ENCODE measurements around the gene MAP3K6.

MAP3K6 gene

DNA sequence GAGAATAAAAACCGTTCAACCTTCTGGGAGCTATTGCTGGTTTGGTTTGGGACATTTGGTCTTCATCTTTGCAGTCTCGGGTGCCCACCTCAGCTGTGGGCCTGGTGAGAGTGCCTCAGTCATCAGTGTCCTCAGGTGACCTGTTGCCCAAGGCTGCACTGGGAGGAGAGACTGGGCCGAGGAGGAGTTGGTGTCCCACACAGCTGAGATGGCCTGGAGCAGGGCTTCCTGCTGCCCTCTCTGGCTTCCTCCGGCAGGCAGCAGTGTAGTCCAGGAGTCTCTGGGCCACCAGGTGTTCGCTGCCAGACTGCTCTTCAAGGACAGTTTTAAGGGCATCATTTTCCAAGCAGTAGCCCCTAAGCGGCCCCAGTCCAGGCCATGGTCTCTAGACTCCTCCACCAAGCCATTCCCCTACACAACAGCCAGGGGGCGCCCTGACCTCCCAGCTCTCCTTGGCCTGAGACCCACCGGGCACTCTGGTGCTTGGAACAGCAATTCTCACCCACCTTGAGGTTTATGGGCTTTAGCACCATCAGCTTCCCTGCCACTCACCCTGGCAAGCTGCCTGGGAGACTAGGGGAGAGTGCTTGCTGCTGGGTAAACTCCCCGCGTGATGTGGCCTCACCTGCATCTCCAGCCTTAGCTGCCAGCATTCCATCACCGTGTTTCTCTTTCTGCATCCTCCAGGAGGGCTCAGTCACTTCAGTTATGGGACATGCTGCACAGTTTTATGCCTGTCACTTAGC is 34.1 kb downstream of the MAP3K6 start:
- DNase-seq, result peak; percentile 61

DNA sequence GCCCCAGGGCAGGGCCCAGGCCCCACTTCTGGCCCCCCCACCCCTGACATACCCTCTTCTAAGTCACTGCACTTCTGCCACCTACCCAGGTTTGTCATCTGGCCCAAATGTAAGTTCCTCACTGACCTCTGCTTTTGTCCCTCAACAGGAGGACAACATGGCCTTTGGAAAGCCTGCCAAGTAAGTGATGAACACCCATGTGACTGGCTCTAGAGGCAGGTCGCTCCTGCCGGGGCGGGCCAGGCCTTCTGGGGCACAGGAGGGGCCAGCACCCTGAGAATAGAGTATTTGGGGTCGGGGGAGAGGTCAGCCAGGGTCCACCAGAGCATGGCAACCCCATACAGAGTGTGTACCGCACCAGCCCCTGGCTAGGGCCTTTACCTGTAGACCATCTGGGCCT is 34.8 kb downstream of the MAP3K6 start:
- no peak for DNase-seq

DNA sequence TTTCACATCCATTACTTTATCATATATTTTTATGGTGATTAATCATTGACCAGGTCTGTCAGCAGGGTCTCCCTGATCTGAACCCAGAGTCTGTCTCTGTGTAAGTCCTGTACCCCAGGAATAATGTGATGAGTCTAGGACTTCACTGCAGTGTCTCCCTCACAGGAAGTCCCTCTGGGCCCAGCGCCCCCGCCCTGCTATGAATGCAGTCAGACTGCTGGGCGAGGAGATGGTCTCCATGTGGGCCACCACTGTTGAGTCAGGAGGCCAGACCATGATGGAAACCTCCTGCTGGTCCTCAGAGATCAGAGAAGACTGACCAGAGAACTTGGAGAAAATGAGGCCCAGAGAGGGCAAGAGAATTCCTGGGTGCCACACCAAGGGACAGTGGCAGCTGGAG is 35.3 kb downstream of the MAP3K6 start:
- no peak for DNase-seq

DNA sequence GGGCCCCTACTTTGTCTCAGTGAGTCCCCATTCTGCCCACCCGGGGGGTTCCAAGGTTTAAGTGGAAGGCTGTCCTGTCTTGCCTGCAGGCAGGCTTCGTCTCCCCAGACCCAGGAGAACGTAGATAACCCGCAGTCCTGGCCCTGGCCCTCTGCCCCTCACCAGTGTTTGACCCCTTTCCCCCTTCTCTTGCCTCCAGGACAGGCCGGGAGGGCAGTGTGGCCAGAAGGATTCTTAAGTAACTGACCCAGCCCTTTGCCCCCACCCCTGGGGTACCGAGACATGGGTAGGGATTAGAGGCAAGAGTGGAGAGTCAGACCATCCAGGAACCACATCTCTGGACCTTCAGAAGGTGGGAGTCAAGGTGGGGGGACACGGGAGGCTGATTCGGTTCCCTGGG is 36.0 kb downstream of the MAP3K6 start:
- no peak for DNase-seq

DNA sequence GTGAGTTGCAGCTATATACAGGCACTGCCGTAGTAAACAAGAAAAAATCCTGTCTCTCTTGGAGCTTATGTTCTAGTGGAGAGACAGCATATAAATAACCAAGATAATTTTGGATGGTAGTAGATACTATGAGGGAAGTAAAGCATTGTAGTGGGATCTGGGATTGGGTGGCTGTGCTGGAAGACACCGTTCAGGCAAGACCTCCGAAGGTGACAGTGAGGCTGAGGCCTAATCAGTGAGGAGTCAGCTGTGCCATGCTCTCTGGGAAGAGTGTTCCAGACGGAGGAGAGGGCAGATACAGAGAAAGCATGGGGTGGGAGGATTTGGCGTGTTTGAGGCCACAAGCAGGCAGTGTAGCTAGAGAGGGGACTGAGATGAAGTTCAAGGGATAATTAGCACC is 38.8 kb downstream of the MAP3K6 start:
- DNase-seq, result no peak

DNA sequence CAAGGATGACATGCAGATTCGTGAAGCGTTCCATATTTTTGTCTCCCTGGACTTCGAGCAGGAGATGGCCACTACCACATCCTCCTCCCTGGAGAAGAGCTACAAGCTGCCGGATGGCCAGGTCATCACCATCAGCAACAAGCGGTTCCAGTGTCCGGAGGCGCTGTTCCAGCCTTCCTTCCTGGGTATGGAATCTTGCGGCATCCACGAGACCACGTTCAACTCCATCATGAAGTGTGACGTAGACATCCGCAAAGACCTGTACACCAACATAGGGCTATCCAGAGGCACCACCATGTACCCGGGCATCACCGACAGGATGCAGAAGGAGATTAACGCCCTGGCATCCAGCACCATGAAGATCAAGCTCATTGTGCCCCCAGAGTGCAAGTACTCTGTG is 41.5 kb downstream of the MAP3K6 start:
- no peak for DNase-seq

DNA sequence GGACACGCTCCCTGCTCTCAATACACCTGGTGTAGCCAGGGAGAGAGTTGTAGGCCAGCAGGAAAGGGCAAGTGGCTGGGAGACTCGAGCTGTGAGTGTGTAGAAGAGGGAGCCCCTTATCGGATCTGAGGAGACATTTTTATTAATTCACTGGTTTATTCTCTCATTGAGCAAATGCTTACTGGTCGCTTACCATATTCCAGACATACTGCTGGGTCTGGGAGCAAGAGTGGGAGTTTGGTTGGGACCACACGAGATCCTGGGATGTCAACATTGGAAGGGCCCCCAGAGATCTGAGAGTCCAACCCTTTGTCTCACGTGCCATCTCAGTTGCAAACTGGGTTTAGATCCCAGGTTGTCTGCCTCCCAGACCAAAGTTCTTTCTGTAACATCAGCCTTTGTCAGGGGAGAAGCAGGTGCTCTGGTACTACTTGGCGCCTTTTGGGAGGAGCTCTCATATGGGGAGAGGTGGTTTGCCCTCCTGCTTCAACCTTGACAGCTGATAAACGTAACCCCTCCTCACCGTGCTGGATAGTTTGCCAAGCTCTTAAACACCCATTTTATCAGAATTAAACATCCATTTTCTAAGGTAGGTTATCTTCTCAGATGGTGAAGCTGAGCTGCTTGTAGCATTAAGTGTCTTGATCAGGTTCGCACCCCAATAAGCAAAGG is 44.1 kb downstream of the MAP3K6 start:
- no peak for DNase-seq

DNA sequence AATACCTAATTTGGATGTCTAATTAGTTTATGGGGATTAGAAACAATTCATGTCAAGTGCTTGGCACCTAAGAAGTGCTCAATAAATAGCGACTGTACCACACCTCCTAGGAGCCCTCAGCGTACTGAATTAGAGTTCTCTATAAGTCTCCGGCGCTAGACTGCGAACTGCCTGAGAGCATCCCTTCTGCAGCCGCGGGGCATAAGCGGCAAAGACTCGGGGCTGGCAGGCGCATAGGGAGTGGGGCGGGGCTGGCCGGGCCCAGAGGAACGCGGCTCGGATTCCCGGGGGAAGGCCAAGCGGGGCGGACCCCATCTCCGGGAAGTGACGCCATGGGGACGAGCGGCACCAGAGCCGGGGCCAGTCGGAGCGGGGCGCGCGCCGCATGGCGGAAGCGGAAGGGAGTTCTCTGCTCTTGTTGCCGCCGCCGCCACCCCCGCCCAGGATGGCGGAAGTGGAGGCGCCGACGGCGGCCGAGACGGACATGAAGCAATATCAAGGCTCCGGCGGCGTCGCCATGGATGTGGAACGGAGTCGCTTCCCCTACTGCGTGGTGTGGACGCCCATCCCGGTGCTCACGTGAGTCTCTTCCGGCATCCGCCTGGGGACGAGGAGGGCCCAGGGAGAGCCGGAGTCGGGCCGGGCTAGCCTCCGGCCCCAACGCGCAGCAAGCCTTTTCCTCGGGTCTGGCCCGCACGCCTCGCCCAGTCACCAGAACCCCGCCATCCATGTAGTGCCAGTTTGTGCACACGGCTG is 44.8 kb downstream of the MAP3K6 start, which contains the start of gene TMEM222:
TSS of gene TMEM222 (plus strand) at position 351 of the 756 bp plus-strand sequence. CDS start at position 386, 35 bp downstream.
- DNase-seq, result peak; percentile 96

DNA sequence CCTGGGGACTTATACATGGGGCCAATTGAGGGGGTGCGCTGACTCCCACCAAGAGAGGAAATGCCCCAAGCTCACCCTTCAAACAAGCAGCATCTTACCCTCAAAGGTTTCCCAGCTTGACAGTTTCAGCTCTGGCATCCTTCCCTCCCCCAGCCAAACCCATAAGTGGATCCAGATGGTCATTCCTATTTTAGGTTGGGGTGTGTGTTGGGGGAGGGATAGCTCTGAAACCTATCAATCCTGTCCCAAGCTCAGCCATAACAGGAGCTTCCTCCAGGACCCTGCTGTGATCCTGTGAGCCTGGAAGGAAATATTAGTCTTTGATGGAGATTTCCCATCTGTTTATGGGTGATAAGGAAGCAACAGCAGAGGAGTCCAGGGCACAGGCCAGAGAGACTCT is 48.2 kb downstream of the MAP3K6 start:
- DNase-seq, result no peak

DNA sequence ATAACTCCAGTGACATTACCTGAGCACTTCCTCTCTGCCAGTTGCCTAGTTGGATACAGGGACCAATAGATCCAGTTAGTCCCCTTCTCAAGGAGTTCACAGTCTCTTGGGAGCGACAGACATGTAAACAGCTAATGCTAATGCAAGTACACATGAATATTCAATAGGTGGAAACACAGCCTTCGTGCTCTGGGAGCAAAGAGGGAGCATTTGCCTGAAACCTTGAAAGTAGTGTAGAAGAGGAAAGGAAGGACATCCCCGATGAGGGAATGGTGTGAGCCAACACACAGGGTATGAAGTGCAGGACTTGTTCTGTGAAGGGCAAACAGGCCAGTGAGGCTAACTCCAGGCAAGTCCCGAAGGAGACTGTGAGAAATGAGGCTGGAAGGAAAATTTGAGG is 48.6 kb downstream of the MAP3K6 start:
- no peak for DNase-seq

DNA sequence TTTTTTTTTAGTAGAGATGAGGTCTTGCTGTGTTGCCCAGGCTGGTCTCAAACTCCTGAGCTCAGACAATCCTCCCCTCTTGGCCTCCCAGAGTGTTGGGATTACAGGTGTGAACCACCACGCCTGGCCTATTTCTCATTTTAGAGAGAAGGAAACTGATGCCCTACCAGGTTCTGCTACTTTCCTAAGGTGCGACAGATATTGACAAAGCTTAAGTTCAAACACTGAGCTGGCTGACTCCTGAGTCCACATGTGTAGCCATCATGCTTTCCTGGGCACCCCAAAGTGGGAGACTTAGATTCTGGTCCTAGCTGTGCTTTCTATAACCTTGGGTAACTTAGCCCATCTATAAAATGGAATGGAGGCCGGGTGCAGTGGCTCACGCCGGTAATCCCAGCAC is 49.9 kb downstream of the MAP3K6 start:
- no peak for DNase-seq

DNA sequence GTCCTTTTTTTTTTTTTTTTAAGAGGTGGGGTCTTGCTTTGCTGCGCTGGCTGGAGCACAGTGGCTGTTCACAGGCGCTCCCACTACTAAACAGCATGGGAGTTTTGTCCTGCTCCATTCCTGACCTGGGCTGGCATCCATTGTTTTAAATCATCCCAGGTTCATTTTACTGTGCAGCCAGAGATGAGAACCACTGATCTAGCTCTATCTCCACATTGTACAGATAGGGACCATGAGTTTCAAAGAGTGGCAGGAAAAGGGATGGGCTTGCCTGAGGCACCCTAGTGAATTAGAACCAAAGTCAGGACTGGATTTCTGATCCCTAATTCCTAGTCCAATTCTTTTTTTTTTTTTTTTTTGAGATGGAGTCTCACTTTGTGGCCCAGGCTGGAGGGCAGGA is 52.0 kb downstream of the MAP3K6 start:
- no peak for DNase-seq

DNA sequence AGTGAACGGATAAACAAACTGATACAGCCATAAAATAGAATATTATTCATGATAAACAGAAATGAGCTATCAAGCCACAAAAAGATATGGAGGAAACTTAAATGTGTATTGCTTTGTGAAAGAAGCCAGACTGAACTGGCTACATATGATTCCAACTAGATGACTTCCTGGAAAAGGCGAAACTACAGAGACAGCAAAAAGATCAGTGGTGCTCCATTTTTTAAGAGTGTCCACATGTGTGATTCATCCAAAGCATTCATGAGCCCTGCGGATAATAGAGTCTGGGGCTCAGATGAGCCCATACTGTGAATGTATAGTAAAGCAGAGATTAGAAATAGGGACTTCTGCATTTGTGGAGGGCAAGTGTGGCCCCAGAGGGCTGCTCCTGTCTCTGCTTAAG is 52.6 kb downstream of the MAP3K6 start:
- no peak for DNase-seq

DNA sequence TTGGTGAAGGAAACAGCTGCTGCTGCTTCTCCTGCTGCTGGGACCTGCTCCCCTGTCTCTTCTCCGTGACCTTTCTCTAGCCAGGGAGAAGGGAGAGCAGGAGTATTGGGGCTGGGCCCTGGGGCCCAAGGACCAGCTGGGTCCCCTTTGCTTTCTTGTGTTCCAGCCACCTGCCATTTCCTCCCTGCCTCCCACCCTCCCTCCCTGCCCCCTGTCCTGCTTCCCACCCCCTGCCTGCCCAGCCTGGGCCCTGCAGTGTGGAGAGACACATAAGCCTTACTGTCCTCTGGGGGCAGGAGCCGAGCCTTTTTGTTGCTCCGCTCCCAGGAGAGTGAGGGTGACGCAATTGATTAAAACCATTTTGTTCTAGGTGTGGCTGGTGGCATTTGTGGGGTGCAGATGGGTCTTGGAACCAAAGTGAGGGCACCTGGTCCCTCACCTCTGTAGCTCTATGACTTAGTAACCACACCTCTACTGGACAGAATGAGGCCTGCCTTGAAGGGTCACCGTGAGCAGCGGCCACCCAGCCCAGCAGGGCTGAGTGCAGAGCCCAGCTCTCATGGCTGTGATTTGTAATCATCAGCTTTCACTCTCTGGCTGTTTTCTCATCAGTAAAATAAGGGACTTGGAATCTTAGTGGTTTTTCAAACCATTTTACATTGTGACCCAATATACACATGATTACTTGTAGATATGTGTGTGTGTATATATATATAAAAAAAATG is 58.7 kb downstream of the MAP3K6 start:
- no peak for DNase-seq

DNA sequence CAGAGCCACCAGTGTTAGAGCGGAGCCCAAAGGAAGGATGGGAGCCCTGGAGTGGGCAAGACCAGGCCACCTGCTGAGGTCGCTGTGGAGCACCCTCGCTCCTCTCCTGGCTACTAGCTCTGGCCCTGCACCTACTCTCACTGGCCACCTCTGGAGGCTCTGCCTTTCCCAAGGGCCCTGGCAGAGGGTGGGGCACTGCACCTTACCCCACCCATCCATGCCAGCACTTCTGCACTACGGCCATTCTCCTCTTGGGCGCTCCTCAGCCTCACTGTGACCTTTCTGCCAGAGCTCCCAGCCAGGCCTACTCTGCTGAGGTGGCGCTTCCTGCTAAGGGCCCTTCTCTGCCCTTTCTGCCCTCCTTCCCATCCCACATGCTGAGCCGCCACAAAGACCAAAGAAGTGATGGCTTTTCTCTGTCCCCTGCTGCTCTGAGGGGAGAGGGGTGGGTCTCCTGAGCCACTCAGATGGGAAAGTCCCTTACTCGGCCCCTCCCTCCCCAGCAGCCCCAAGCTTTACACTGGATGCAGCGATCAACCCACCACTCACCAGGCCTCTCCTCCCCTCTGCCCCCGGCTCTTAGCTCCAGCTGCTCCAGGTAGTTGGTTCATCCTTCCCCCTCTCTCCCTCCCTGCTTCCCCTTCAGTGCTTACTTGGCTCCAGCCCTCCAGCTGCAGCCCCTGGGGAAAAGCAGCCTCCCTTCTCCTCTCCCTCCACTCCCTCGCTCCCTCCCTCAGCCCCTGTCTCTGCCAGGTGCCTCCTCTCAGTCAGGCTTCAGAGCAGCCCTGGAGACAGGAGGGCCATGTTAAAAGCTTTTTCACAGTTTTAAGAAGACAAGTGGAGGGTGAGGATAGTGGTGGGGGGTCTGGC is 59.6 kb downstream of the MAP3K6 start:
- no peak for DNase-seq

DNA sequence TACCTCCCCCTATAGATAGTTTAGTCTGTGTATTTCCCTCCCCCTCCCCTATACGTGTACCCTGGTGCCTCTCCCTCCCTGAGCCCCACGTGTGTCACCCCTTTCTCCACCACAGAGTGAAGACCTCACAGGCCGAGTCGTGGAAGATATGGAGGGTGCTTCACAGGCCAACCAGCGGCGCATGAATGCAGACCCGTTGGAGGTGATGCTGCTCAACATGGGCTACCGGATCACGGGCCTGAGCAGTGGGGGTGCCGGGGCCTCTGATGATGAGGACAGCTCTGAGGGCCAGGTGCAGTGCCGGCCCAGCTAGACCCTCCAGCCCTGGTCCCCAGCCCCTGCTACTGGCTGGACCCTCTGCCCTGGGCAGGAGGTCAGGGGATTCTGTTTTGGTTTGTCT is 60.7 kb downstream of the MAP3K6 start:
- no peak for DNase-seq
